Measurements from ENCODE around the gene LTN1. TPM values are rescaled to one million over a fixed set of nuclear protein-coding genes. Genes with fewer than 3 reads are reported as not detected.
"Not testable (repeated sequence)": the region's sequence is repeated elsewhere in the genome, so short reads cannot be mapped to it uniquely, and the experiment has no call there.

The LTN1 gene
- total RNA-seq, 1 experiment from 2014 or later: 18.7 TPM

DNA sequence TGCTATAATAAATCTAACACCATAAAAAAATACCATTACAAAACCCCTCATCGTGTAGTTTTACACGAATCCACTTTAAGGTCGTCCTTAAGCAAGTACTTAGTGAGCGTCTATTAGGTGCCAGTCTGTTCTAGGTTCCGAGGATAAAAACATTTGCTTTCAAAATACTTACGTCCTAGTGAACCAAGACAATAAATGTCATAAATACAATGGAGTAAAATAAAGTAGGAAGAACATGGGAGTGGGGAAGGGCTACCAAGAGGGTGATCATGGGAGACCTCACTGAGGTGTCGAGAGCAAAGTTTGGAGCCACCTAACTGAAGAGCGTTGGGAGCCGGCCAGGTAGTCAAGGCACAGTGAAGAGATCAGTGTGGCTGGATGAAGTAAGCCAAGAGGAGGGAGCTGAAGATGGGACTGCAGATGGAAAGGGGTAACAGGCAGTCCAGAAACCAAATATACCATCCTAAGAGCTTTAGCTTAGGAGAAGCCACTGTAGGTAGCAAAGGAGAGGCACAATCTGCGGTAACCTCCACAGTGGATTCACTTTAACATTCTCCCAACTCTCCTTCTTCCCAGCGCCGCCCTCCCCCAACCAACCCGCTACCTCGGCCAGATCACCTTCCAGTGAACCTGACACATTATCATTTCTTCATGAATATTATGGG, 684 bp downstream of the LTN1 start:
- H3K79me2 ChIP-seq (ENCODE audit: low read depth): peaks cover 45% of the 10 kb centered on the region
- H3K9me2 ChIP-seq (ENCODE audit: insufficient read depth): no peaks in the 10 kb centered on the region
- no peaks in the 10 kb centered on the region for H3K36me3 ChIP-seq (ENCODE audit: low read depth)
- no peaks in the 10 kb centered on the region for H4K20me1 ChIP-seq (ENCODE audit: insufficient read depth)
- BruUV-seq (replicated peaks): TSS peak; percentile 42
- DNase-seq: no peak
- peak overlapping the region; percentile 82 for H2AFZ ChIP-seq
- no peaks in the 10 kb centered on the region for H3K9me3 ChIP-seq (ENCODE audit: insufficient read depth, low read depth)
- peak overlapping the region; percentile 85 for H3K4me2 ChIP-seq
- H3K27ac ChIP-seq: peak overlapping the region; percentile 97
- POLR2A ChIA-PET (ENCODE audit: unreplicated experiment): interaction anchor here (0.6 to 0.8 kb wide), 2 partner anchors 11 to 17 kb away, joined by 8 read pairs; no protein-coding TSS in a partner anchor
- peaks cover 8% of the 10 kb centered on the region for H3F3A ChIP-seq (ENCODE audit: insufficient read depth, low read depth)
- intact Hi-C loops (cut with micrococcal nuclease; ENCODE audit: unreplicated experiment): loop anchor here (2.0 kb wide), 1 partner anchor 33 kb away; the partner anchor contains the start of gene USP16
- peaks cover 17% of the 10 kb centered on the region for H3K4me1 ChIP-seq (replicated peaks; ENCODE audit: insufficient read depth)
- peak overlapping the region; percentile 83 for H3K4me3 ChIP-seq
- no peak for TF ChIP-seq EZH2 (IDR thresholded peaks at IDR 0.05; ENCODE audit: low read depth)
- TF ChIP-seq, protein P1, sequence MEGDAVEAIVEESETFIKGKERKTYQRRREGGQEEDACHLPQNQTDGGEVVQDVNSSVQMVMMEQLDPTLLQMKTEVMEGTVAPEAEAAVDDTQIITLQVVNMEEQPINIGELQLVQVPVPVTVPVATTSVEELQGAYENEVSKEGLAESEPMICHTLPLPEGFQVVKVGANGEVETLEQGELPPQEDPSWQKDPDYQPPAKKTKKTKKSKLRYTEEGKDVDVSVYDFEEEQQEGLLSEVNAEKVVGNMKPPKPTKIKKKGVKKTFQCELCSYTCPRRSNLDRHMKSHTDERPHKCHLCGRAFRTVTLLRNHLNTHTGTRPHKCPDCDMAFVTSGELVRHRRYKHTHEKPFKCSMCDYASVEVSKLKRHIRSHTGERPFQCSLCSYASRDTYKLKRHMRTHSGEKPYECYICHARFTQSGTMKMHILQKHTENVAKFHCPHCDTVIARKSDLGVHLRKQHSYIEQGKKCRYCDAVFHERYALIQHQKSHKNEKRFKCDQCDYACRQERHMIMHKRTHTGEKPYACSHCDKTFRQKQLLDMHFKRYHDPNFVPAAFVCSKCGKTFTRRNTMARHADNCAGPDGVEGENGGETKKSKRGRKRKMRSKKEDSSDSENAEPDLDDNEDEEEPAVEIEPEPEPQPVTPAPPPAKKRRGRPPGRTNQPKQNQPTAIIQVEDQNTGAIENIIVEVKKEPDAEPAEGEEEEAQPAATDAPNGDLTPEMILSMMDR (conservative IDR thresholded peaks at IDR 0.05): no peak
- CTCF ChIA-PET: no interaction called here
- no peaks in the 10 kb centered on the region for H3K27me3 ChIP-seq (ENCODE audit: insufficient read depth, low read depth)

DNA sequence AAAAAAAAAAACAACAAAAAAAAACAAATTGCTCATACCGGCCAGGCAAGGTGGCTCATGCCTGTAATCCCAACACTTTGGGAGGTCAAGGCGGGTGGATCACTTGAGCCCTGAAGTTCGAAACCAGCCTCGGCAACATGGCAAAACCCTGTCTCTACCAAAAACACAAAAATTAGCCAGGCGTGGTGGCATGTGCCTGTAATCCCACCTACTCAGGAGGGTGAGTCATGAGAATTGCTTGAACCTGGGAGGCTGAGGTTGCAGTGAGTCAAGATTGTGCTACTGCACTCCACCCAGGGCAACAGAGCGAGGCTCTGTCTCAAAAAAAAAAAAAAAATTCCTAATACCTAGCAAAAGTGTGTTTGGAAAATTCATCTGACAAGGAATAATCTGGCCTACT, 4.5 kb downstream of the LTN1 start:
- H3K9me3 ChIP-seq (ENCODE audit: insufficient read depth, low read depth); H3K36me3 ChIP-seq (ENCODE audit: low read depth); H3K4me1 ChIP-seq (replicated peaks; ENCODE audit: insufficient read depth); H3K27me3 ChIP-seq (ENCODE audit: insufficient read depth, low read depth); H3K4me3 ChIP-seq; POLR2A ChIA-PET (ENCODE audit: unreplicated experiment); BruUV-seq (replicated peaks); H3K27ac ChIP-seq; H4K20me1 ChIP-seq (ENCODE audit: insufficient read depth); DNase-seq; intact Hi-C loops (cut with micrococcal nuclease; ENCODE audit: unreplicated experiment); CTCF ChIA-PET; H2AFZ ChIP-seq; H3K9me2 ChIP-seq (ENCODE audit: insufficient read depth); H3F3A ChIP-seq (ENCODE audit: insufficient read depth, low read depth); H3K4me2 ChIP-seq: not testable (repeated sequence)
- H3K79me2 ChIP-seq (ENCODE audit: low read depth): peaks cover 45% of the 10 kb centered on the region

DNA sequence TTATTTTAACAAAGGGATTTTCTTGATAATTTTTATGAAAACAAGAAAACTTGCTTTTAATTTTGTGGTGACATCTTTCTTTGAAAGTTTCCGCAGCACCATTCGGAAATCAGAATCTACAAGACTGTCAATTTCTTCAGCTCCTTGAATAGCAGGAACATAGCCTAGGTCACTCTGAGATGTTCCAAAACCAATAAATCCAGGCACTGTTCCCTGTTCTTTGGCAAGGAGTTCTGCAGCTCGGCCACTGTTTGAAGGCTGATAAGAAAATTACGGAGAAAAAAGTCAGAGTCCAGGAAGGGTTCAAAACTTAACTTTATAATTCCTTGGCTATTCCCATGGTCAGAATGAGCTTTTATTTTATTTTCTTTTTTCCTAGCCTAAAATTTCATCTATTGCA, 6.0 kb downstream of the LTN1 start:
- no peak overlapping the region for H3K4me3 ChIP-seq
- H4K20me1 ChIP-seq (ENCODE audit: insufficient read depth): no peaks in the 10 kb centered on the region
- peaks cover 6% of the 10 kb centered on the region for H3K4me1 ChIP-seq (replicated peaks; ENCODE audit: insufficient read depth)
- DNase-seq: no peak
- CTCF ChIA-PET: no interaction called here
- intact Hi-C loops (cut with micrococcal nuclease; ENCODE audit: unreplicated experiment): no loop called here
- H3K27me3 ChIP-seq (ENCODE audit: insufficient read depth, low read depth): no peaks in the 10 kb centered on the region
- TF ChIP-seq EZH2 (IDR thresholded peaks at IDR 0.05; ENCODE audit: low read depth): no peak
- TF ChIP-seq, protein P1 (conservative IDR thresholded peaks at IDR 0.05): no peak
- 0 out of 2 replicates have a peak, but pooled peaks cover 6% of the 10 kb centered on the region for H3K36me3 ChIP-seq (ENCODE audit: low read depth)
- H2AFZ ChIP-seq: no peak overlapping the region
- peaks cover 36% of the 10 kb centered on the region for H3K79me2 ChIP-seq (ENCODE audit: low read depth)
- H3K9me2 ChIP-seq (ENCODE audit: insufficient read depth): no peaks in the 10 kb centered on the region
- no peaks in the 10 kb centered on the region for H3K9me3 ChIP-seq (ENCODE audit: insufficient read depth, low read depth)
- H3K4me2 ChIP-seq: no peak overlapping the region
- no peak overlapping the region for H3K27ac ChIP-seq
- POLR2A ChIA-PET (ENCODE audit: unreplicated experiment): no interaction called here
- no TSS peak for BruUV-seq (replicated peaks)
- no peaks in the 10 kb centered on the region for H3F3A ChIP-seq (ENCODE audit: insufficient read depth, low read depth)

DNA sequence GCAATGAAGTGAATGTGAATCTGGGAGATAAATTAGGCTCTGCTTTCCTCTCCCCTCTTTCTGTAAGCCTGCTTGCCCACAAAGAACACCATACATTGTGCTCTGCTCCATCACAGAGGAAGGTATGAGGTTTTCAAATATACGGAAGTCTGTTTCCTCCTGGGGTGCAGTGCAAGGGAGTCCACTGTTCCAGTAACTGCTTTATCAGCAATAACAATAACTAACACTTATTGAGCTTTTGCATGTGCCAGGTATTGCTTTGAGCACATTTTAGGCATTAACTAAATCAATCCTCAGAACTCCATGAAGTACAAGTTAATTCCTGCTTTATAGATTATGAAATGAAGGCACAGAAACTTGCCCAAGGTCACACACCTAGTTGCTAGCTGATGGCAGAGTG, 10.0 kb downstream of the LTN1 start:
- no peaks in the 10 kb centered on the region for H3K4me1 ChIP-seq (replicated peaks; ENCODE audit: insufficient read depth)
- H3K9me2 ChIP-seq (ENCODE audit: insufficient read depth): no peaks in the 10 kb centered on the region
- H3K4me3 ChIP-seq: no peak overlapping the region
- no peak overlapping the region for H3K4me2 ChIP-seq
- no TSS peak for BruUV-seq (replicated peaks)
- H3F3A ChIP-seq (ENCODE audit: insufficient read depth, low read depth): no peaks in the 10 kb centered on the region
- H4K20me1 ChIP-seq (ENCODE audit: insufficient read depth): no peaks in the 10 kb centered on the region
- no peaks in the 10 kb centered on the region for H3K27me3 ChIP-seq (ENCODE audit: insufficient read depth, low read depth)
- POLR2A ChIA-PET (ENCODE audit: unreplicated experiment): no interaction called here
- TF ChIP-seq EZH2 (IDR thresholded peaks at IDR 0.05; ENCODE audit: low read depth): no peak
- TF ChIP-seq, protein P1 (conservative IDR thresholded peaks at IDR 0.05): no peak
- 0 out of 2 replicates have a peak, but pooled peaks cover 6% of the 10 kb centered on the region for H3K36me3 ChIP-seq (ENCODE audit: low read depth)
- H3K27ac ChIP-seq: no peak overlapping the region
- no peak for DNase-seq
- H3K79me2 ChIP-seq (ENCODE audit: low read depth): peaks cover 5% of the 10 kb centered on the region; the same call in 1 of the 2 replicates
- H3K9me3 ChIP-seq (ENCODE audit: insufficient read depth, low read depth): no peaks in the 10 kb centered on the region
- CTCF ChIA-PET: no interaction called here
- no peak overlapping the region for H2AFZ ChIP-seq
- intact Hi-C loops (cut with micrococcal nuclease; ENCODE audit: unreplicated experiment): no loop called here

Measured in PC-9 (cell line).